Measurements from ENCODE around the gene GNG13. TPM values are rescaled to one million over a fixed set of nuclear protein-coding genes. Genes with fewer than 3 reads are reported as not detected.

GNG13 gene
- total RNA-seq, 2 donors from 2014 or later: not detected

- H3K9me3 ChIP-seq: peaks cover 3 to 28% of the 10 kb centered on the region in 2 donors
- H3K27me3 ChIP-seq: no peaks in the 10 kb centered on the region
- no peak for DNase-seq (ENCODE audit: low spot score)
- no peaks in the 10 kb centered on the region for H3K36me3 ChIP-seq
- no peak for TF ChIP-seq CTCF (IDR thresholded peaks at IDR 0.05)
- H3K4me3 ChIP-seq: no peak overlapping the region
- no peaks in the 10 kb centered on the region for H3K4me1 ChIP-seq
- no peak overlapping the region for H3K27ac ChIP-seq
These were observed 32.9 kb upstream of the GNG13 start for GRCh38 chr16:833411-833810.

GRCh38 chr16:832652-833336 lies 32.3 kb upstream of the GNG13 start:
- H3K9me3 ChIP-seq: peaks cover 3 to 28% of the 10 kb centered on the region in 2 donors
- no peak overlapping the region for H3K4me3 ChIP-seq
- H3K36me3 ChIP-seq: no peaks in the 10 kb centered on the region
- TF ChIP-seq CTCF (IDR thresholded peaks at IDR 0.05): no peak
- no peaks in the 10 kb centered on the region for H3K27me3 ChIP-seq
- no peaks in the 10 kb centered on the region for H3K4me1 ChIP-seq
- no peak overlapping the region for H3K27ac ChIP-seq
- no peak for DNase-seq (ENCODE audit: low spot score)

GRCh38 chr16:831571-832413 lies 31.3 kb upstream of the GNG13 start:
- no peak for DNase-seq (ENCODE audit: low spot score)
- Histone ChIP-seq H3K36me3 (no peaks in the 10 kb centered on the region), H3K27me3 (no peaks in the 10 kb centered on the region), H3K4me1 (no peaks in the 10 kb centered on the region), H3K27ac (no peak overlapping the region), H3K9me3 (peaks cover 3 to 23% of the 10 kb centered on the region in 2 donors), H3K4me3 (no peak overlapping the region)
- TF ChIP-seq CTCF (IDR thresholded peaks at IDR 0.05): no peak

GRCh38 chr16:830871-831570 lies 30.5 kb upstream of the GNG13 start:
- no peaks in the 10 kb centered on the region for H3K27me3 ChIP-seq
- peaks cover 3 to 15% of the 10 kb centered on the region in 2 donors for H3K9me3 ChIP-seq
- H3K36me3 ChIP-seq: no peaks in the 10 kb centered on the region
- DNase-seq (ENCODE audit: low spot score): no peak
- TF ChIP-seq CTCF (IDR thresholded peaks at IDR 0.05): no peak
- no peaks in the 10 kb centered on the region for H3K4me1 ChIP-seq
- H3K27ac ChIP-seq: no peak overlapping the region
- H3K4me3 ChIP-seq: no peak overlapping the region

GRCh38 chr16:830107-830870 lies 29.8 kb upstream of the GNG13 start:
- Histone ChIP-seq H3K4me1 (no peaks in the 10 kb centered on the region), H3K9me3 (peaks cover 0 to 8% of the 10 kb centered on the region in 2 donors), H3K27ac (no peak overlapping the region), H3K27me3 (no peaks in the 10 kb centered on the region), H3K4me3 (no peak overlapping the region), H3K36me3 (no peaks in the 10 kb centered on the region)
- DNase-seq (ENCODE audit: low spot score): no peak
- no peak for TF ChIP-seq CTCF (IDR thresholded peaks at IDR 0.05)
